HCT116 (cell line): ENCODE measurements around the gene DCHS2. TPM values are rescaled to one million over a fixed set of nuclear protein-coding genes. Genes with fewer than 3 reads are reported as not detected.
"Not testable (repeated sequence)": the region's sequence is repeated elsewhere in the genome, so short reads cannot be mapped to it uniquely, and the experiment has no call there.

Experiments
- ATAC-seq: fragments of 200-7000 bp; cut with Tn5 transposase; 2 replicates; pipeline ENCODE4 v1.9.1; 2020; ENCODE audit warnings: mild to moderate bottlenecking, moderate library complexity
- BruUV-seq: library from RNA; stranded (reverse); fragments of 400-500 nt; replicated peaks from 2 replicates; lab custom pipeline; 2021; lab: Mats Ljungman, UMichigan
- CTCF ChIA-PET: fragments of 300-600 bp; sonication (Branson Sonifier 250); formaldehyde crosslinking; loops from one replicate; lab custom pipeline; 2021; ENCODE audit warnings: antibody characterized with exemption; lab: Charles Lee
- POLR2A ChIA-PET: fragments of 300-600, 350-600 bp; sonication (Branson Sonifier 250); formaldehyde crosslinking; loops from one replicate; lab custom pipeline; 2021; ENCODE audit warnings: antibody characterized with exemption; lab: Charles Lee
- RAD21 ChIA-PET, 2 experiments: fragments of 300-600 bp; sonication (Branson Sonifier 250); formaldehyde crosslinking; loops; one replicate each; lab custom pipeline; 2023; ENCODE audit warnings: low total read pairs in 2 of 2; ENCODE audit not compliant: uncharacterized antibody in 2 of 2, unreplicated experiment in 2 of 2, low non-redundant PET in 1 of 2; lab: Charles Lee
- DNase-seq: peaks from one replicate; pipeline ENCODE4 v3.0.0-alpha.2; 2010; ENCODE audit warnings: low read depth, low spot score
- H2AFZ ChIP-seq: fragments of 200-600 bp; shearing (Covaris generic), sonication (generic); 2 replicates; pipeline ENCODE4 v1.6.1; 2017; ENCODE audit warnings: low read depth, mixed run types, mixed read lengths, antibody characterized with exemption, low read length; ENCODE audit not compliant: poor library complexity, severe bottlenecking
- H3K27ac ChIP-seq: 2 replicates; pipeline ENCODE4 v1.5.1; 2012; ENCODE audit warnings: low read depth, low read length
- H3K27me3 ChIP-seq: fragments of 200-600 bp; sonication (generic); 2 replicates; pipeline ENCODE4 v1.6.1; 2016; ENCODE audit warnings: mixed run types, low read length, mixed read lengths; ENCODE audit not compliant: insufficient read depth
- H3K36me3 ChIP-seq, 2 experiments: fragments of 200-500 bp in 1 of 2; fragments of 200-600 bp in 1 of 2; sonication (Bioruptor generic) in 1 of 2; sonication (generic) in 1 of 2; 2 replicates each; pipeline versions ENCODE4 v1.5.1 to v1.6.1; 2014 to 2016; ENCODE audit warnings: low read length in 2 of 2, inconsistent platforms in 1 of 2, mixed read lengths in 1 of 2, mixed run types in 1 of 2; ENCODE audit not compliant: insufficient read depth in 2 of 2, control insufficient read depth in 1 of 2
- H3K4me1 ChIP-seq, 2 experiments: fragments of 200-600 bp in 1 of 2; sonication (generic) in 1 of 2; 2 replicates each; pipeline versions ENCODE4 v1.5.1 to v1.6.1; 2012 to 2017; ENCODE audit warnings: low read length in 2 of 2, inconsistent platforms in 1 of 2, mild to moderate bottlenecking in 1 of 2, mixed read lengths in 1 of 2, mixed run types in 1 of 2, moderate library complexity in 1 of 2; ENCODE audit not compliant: insufficient read depth in 2 of 2, control insufficient read depth in 1 of 2
- H3K4me2 ChIP-seq: fragments of 200-600 bp; sonication (generic); 2 replicates; pipeline ENCODE4 v1.6.1; 2017; ENCODE audit warnings: mixed run types, low read length, mixed read lengths
- H3K4me3 ChIP-seq, 2 experiments: fragments of 200-600 bp in 1 of 2; sonication (generic) in 1 of 2; replicated peaks in 1 of 2; 2 replicates each; pipeline ENCODE4 v1.5.1; 2011 to 2016; ENCODE audit warnings: low read length in 2 of 2, control low read depth in 1 of 2, low read depth in 1 of 2, mild to moderate bottlenecking in 1 of 2, mixed read lengths in 1 of 2, mixed run types in 1 of 2
- H3K79me2 ChIP-seq: fragments of 200-600 bp; sonication (generic); 2 replicates; pipeline ENCODE4 v1.6.1; 2017; ENCODE audit warnings: mild to moderate bottlenecking, mixed run types, low read length, moderate library complexity, mixed read lengths; ENCODE audit not compliant: insufficient read depth
- H3K9ac ChIP-seq: fragments of 200-600 bp; sonication (generic); 2 replicates; pipeline ENCODE4 v1.6.1; 2016; ENCODE audit warnings: low read length, mixed read lengths
- H3K9me2 ChIP-seq: fragments of 200-600 bp; sonication (generic), shearing (Covaris generic); 2 replicates; pipeline ENCODE4 v1.6.1; 2017; ENCODE audit warnings: mixed run types, mild to moderate bottlenecking, moderate library complexity; ENCODE audit not compliant: insufficient read depth
- H3K9me3 ChIP-seq, 2 experiments: fragments of 200-500 bp in 1 of 2; fragments of 200-600 bp in 1 of 2; sonication (Bioruptor generic) in 1 of 2; sonication (generic) in 1 of 2; 2 replicates each; pipeline ENCODE4 v1.6.1; 2014 to 2017; ENCODE audit warnings: low read length in 2 of 2, mixed read lengths in 2 of 2, inconsistent platforms in 1 of 2, low read depth in 1 of 2, mild to moderate bottlenecking in 1 of 2, mixed run types in 1 of 2, moderate library complexity in 1 of 2; ENCODE audit not compliant: control insufficient read depth in 1 of 2, insufficient read depth in 1 of 2
- H4K20me1 ChIP-seq: fragments of 200-600 bp; sonication (generic), shearing (Covaris generic); 2 replicates; pipeline ENCODE4 v1.6.1; 2017; ENCODE audit warnings: mixed run types, mild to moderate bottlenecking, moderate library complexity; ENCODE audit not compliant: insufficient read depth
- ATF3 ChIP-seq: IDR thresholded peaks from 2 replicates; pipeline ENCODE4 v1.6.1; 2012
- POLR2AphosphoS5 ChIP-seq: IDR thresholded peaks from 2 replicates; pipeline ENCODE4 v1.6.1; 2011; ENCODE audit warnings: mild to moderate bottlenecking, low read depth, low read length, moderate library complexity
- RAD21 ChIP-seq: IDR thresholded peaks from 2 replicates; pipeline ENCODE4 v1.6.1; 2012; ENCODE audit warnings: low read depth, mild to moderate bottlenecking
- SIN3A ChIP-seq: IDR thresholded peaks from 2 replicates; pipeline ENCODE4 v1.6.1; 2012; ENCODE audit warnings: low read depth
- ZBTB33 ChIP-seq: IDR thresholded peaks from 2 replicates; pipeline ENCODE4 v1.6.1; 2011; ENCODE audit warnings: mild to moderate bottlenecking, low read length, moderate library complexity; ENCODE audit not compliant: insufficient replicate concordance; ENCODE audit errors: extremely low read depth
- ZFX ChIP-seq: fragments of 450-650 bp; IDR thresholded peaks from 2 replicates; pipeline ENCODE4 v1.6.1; 2017
- intact Hi-C: fragments of 100-400 bp; cut with micrococcal nuclease; formaldehyde crosslinking; loops from 2 replicates; pipeline ENCODE4 v1.10.0; 2022
- total RNA-seq: library from RNA; stranded (reverse); gene quantifications from one replicate; pipeline ENCODE4 v1.2.1, GENCODE V29; 2021; ENCODE audit not compliant: unreplicated experiment

Gene DCHS2
- total RNA-seq, 1 experiment from 2014 or later, result 0.05 TPM

- no peak overlapping the region for H3K4me2 ChIP-seq
- intact Hi-C loops, result no loop called here
- BruUV-seq, result no TSS peak
- H3K27me3 ChIP-seq, result no peaks in the 10 kb centered on the region
- H3K9ac ChIP-seq, result no peak overlapping the region
- ATAC-seq, result no peak
- no peaks in the 10 kb centered on the region for H3K9me2 ChIP-seq
- ChIA-PET RAD21 (no interaction called here), CTCF (no interaction called here), POLR2A (no interaction called here)
- no peak for TF ChIP-seq POLR2AphosphoS5
- H3K4me3 ChIP-seq, result no peak overlapping the region
- DNase-seq, result no peak
- no peaks in the 10 kb centered on the region for H3K9me3 ChIP-seq
- H3K79me2 ChIP-seq, result no peaks in the 10 kb centered on the region
- H3K27ac ChIP-seq, result no peak overlapping the region
- no peak overlapping the region for H2AFZ ChIP-seq
- no peaks in the 10 kb centered on the region for H3K36me3 ChIP-seq
- no peaks in the 10 kb centered on the region for H4K20me1 ChIP-seq
- H3K4me1 ChIP-seq, result no peaks in the 10 kb centered on the region
Measured at GRCh38 chr4:154222875-154223274, 268.7 kb downstream of the DCHS2 start.

- Histone ChIP-seq H3K36me3 (no peaks in the 10 kb centered on the region), H3K4me3 (no peak overlapping the region), H3K27me3 (no peaks in the 10 kb centered on the region), H4K20me1 (no peaks in the 10 kb centered on the region), H3K9me3 (no peaks in the 10 kb centered on the region), H3K79me2 (no peaks in the 10 kb centered on the region), H3K9me2 (no peaks in the 10 kb centered on the region), H3K4me2 (no peak overlapping the region), H3K4me1 (no peaks in the 10 kb centered on the region), H2AFZ (no peak overlapping the region), H3K27ac (no peak overlapping the region), H3K9ac (no peak overlapping the region)
- TF ChIP-seq RAD21, result no peak
- no peak for TF ChIP-seq ZBTB33
- no peak for TF ChIP-seq SIN3A
- TF ChIP-seq ZFX, result no peak
- no peak for TF ChIP-seq ATF3
- CTCF ChIA-PET, result no interaction called here
- ATAC-seq (no peak), DNase-seq (no peak)
- POLR2A ChIA-PET, result no interaction called here
- RAD21 ChIA-PET, result no interaction called here
- intact Hi-C loops, result no loop called here
- no TSS peak for BruUV-seq
Measured at GRCh38 chr4:154218051-154218450, 273.5 kb downstream of the DCHS2 start.

GRCh38 chr4:154217384-154217783 lies 274.2 kb downstream of the DCHS2 start:
- H3K9me3 ChIP-seq, H3K36me3 ChIP-seq, H3K9me2 ChIP-seq, POLR2A ChIA-PET, intact Hi-C loops, H3K9ac ChIP-seq, BruUV-seq, H3K79me2 ChIP-seq, H3K27ac ChIP-seq, H3K4me1 ChIP-seq, H3K27me3 ChIP-seq, H3K4me3 ChIP-seq, RAD21 ChIA-PET, H3K4me2 ChIP-seq, CTCF ChIA-PET, ATAC-seq, H2AFZ ChIP-seq, H4K20me1 ChIP-seq, DNase-seq: not testable (repeated sequence)
